GM19463 (cell line): ENCODE results near the gene CCDC112.

Source experiments
- ATAC-seq: cut with Tn5 transposase; IDR thresholded peaks from one replicate; pipeline ENCODE4 v1.9.1; 2021; ENCODE audit warnings: mild to moderate bottlenecking, moderate library complexity; ENCODE audit not compliant: unreplicated experiment

CCDC112 gene

GRCh38 chr5:115319007-115319406, 22.6 kb upstream of the CCDC112 start:
- no peak for ATAC-seq

GRCh38 chr5:115317736-115318135, 21.3 kb upstream of the CCDC112 start:
- no peak for ATAC-seq

GRCh38 chr5:115317320-115317719, 20.9 kb upstream of the CCDC112 start:
- no peak for ATAC-seq

GRCh38 chr5:115313632-115314031, 17.2 kb upstream of the CCDC112 start:
- ATAC-seq, result no peak

- ATAC-seq, result no peak
These were observed 16.6 kb upstream of the CCDC112 start for GRCh38 chr5:115313052-115313451.

GRCh38 chr5:115309751-115310370, 13.4 kb upstream of the CCDC112 start:
- peak; percentile 43 for ATAC-seq

GRCh38 chr5:115308815-115309214, 12.4 kb upstream of the CCDC112 start:
- ATAC-seq, result no peak

GRCh38 chr5:115306011-115306536, 9.6 kb upstream of the CCDC112 start:
- no peak for ATAC-seq

GRCh38 chr5:115304496-115304895, 8.0 kb upstream of the CCDC112 start:
- no peak for ATAC-seq

GRCh38 chr5:115298811-115299210, 2.4 kb upstream of the CCDC112 start:
- no peak for ATAC-seq

- no peak for ATAC-seq
These were observed 577 bp upstream of the CCDC112 start for GRCh38 chr5:115297031-115297430.

GRCh38 chr5:115295777-115296123, 704 bp downstream of the CCDC112 start:
- ATAC-seq, result no peak

- no peak for ATAC-seq
These were observed 5.1 kb downstream of the CCDC112 start for GRCh38 chr5:115291397-115291796.

- ATAC-seq, result no peak
These were observed 7.3 kb downstream of the CCDC112 start for GRCh38 chr5:115289104-115289503.

GRCh38 chr5:115284021-115284420, 12.4 kb downstream of the CCDC112 start:
- ATAC-seq, result no peak

- ATAC-seq, result no peak
These were observed 14.3 kb downstream of the CCDC112 start for GRCh38 chr5:115282131-115282530.

- no peak for ATAC-seq
These were observed 21.9 kb downstream of the CCDC112 start for GRCh38 chr5:115274584-115274983.

GRCh38 chr5:115272297-115272958, 24.0 kb downstream of the CCDC112 start:
- no peak for ATAC-seq

- no peak for ATAC-seq
These were observed 25.0 kb downstream of the CCDC112 start for GRCh38 chr5:115271295-115272050.

- ATAC-seq, result no peak
These were observed 28.8 kb downstream of the CCDC112 start for GRCh38 chr5:115267617-115268016.

GRCh38 chr5:115265220-115265619, 31.2 kb downstream of the CCDC112 start:
- ATAC-seq, result no peak

GRCh38 chr5:115264786-115265185, 31.7 kb downstream of the CCDC112 start:
- no peak for ATAC-seq
